SKM-1 (cell line): ENCODE data around the gene STARD9.
"Not testable (repeated sequence)": the region's sequence is repeated elsewhere in the genome, so short reads cannot be mapped to it uniquely, and the experiment has no call there.

Experiments used
- DNase-seq: peaks from one replicate; lab custom pipeline; 2025; ENCODE audit not compliant: unreplicated experiment; lab: John Stamatoyannopoulos, UW

STARD9 gene

GRCh38 chr15:42575188-42576039 is at the start of gene STARD9:
Gene STARD9 (plus strand): TSS chr15:42575606. CDS start chr15:42575716, 110 bp downstream.
- peak; percentile 95 for DNase-seq

GRCh38 chr15:42528970-42529369 is 46.4 kb upstream of the STARD9 start:
- DNase-seq, result no peak

- no peak for DNase-seq
Measured at GRCh38 chr15:42533246-42533645, 42.2 kb upstream of the STARD9 start.

- peak; percentile 72 for DNase-seq
Measured at GRCh38 chr15:42544853-42545629, 30.4 kb upstream of the STARD9 start.

- no peak for DNase-seq
Measured at GRCh38 chr15:42547918-42548248, 27.5 kb upstream of the STARD9 start.

- peak; percentile 62 for DNase-seq
Measured at GRCh38 chr15:42548249-42549031, 27.0 kb upstream of the STARD9 start, which contains the start of the genes HAUS2 and LRRC57. Gene HAUS2 (plus strand): TSS chr15:42548838. CDS start chr15:42548873, 35 bp downstream. Gene LRRC57 (minus strand): TSS chr15:42548793. CDS start chr15:42548434, 359 bp downstream.

GRCh38 chr15:42549032-42549491 is 26.3 kb upstream of the STARD9 start:
- DNase-seq, result peak; percentile 37

- no peak for DNase-seq
Measured at GRCh38 chr15:42549741-42550392, 25.5 kb upstream of the STARD9 start.

GRCh38 chr15:42553554-42553953 is 21.9 kb upstream of the STARD9 start:
- DNase-seq, result no peak

GRCh38 chr15:42556550-42557207 is 18.7 kb upstream of the STARD9 start:
- not testable (repeated sequence) for DNase-seq

GRCh38 chr15:42558739-42559138 is 16.7 kb upstream of the STARD9 start:
- no peak for DNase-seq

- no peak for DNase-seq
Measured at GRCh38 chr15:42576040-42576594, 711 bp downstream of the STARD9 start.

GRCh38 chr15:42576776-42577175 is 1.4 kb downstream of the STARD9 start:
- no peak for DNase-seq

GRCh38 chr15:42577514-42578031 is 2.2 kb downstream of the STARD9 start:
- no peak for DNase-seq

GRCh38 chr15:42578984-42579537 is 3.7 kb downstream of the STARD9 start:
- no peak for DNase-seq

GRCh38 chr15:42581272-42581730 is 5.9 kb downstream of the STARD9 start:
- DNase-seq, result peak; percentile 76

GRCh38 chr15:42582569-42583375 is 7.4 kb downstream of the STARD9 start:
- DNase-seq, result no peak
